ENCODE data around the gene C4orf36.
A peak's percentile ranks its signal among the peaks of the same experiment; 100 is the strongest.
"Not testable (repeated sequence)": the region's sequence is repeated elsewhere in the genome, so short reads cannot be mapped to it uniquely, and the experiment has no call there.

The C4orf36 gene

DNA sequence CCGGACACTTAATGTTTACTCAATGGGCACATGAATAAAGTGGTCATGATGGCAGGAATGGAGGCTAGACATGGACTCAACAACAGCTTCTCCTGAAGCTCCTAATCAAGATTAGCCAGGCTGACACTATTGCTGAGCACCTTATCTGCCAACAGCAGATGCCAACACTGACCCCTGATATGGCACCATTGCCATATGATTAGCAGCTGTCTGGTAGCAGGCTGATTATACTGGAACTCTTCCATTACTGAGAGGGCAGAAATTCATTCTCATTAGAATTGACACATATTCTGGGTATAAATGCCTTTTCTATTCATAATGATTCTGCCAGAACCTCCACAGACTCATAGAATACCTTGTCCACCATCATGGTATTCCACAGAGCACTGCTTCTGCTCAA is 24.2 kb upstream of the C4orf36 start:
- no peak for DNase-seq

DNA sequence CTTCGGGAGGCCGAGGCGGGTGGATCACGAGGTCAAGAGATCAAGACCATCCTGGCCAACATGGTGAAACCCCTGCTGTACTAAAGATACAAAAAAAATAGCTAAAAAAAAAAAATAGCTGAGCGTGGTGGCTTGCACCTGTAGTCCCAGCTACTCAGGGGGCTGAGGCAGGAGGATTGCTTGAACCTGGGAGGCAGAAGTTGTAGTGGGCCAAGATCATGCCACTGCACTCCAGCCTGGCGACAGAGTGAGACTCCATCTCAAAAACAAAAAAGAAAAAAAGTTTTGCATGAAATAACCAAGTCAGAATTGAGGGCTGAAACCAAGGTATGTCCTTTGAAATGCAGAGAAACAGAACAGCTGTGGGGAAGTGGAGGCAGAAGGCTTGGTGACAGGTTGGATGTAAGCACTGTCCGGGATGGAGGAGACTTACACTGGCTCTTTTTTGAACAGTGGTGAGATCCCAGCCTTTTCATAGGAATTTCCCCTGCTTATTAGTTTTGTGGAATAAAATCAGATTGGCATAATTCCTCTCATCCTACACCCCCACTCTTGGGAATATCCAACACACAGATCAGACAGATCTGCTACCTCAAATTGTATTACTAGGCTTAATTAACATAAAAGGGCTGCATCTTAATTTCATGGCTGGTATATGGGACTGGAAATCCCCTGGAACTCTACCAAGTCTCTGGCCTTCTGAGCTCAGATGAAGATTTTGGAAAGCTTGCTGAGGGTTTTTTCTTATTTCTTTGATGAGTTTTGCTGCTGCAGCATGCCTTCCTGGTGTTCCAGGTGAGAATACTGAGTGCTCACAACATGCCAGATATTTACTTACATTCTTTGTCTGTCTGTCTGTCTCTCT is 18.8 kb upstream of the C4orf36 start:
- DNase-seq: no peak

DNA sequence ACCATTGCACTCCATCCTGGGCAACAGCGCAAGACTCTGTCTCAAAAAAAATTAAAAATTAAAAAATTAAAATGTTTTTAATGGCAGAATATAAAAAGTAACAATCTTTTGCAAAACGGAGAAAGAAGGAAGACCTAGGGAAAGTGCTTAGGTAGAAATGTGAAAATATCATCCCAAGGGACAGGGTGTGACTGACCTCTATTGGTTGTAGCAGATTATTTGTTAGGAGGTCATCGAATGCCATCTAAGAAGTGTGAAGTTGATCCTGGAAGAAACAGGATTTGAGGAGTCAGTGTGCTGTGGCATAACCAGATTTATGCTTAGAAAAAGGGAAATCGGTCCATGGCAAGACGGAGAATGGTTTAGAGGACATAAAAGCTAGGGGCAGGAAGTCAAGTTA is 18.1 kb upstream of the C4orf36 start:
- DNase-seq: no peak

DNA sequence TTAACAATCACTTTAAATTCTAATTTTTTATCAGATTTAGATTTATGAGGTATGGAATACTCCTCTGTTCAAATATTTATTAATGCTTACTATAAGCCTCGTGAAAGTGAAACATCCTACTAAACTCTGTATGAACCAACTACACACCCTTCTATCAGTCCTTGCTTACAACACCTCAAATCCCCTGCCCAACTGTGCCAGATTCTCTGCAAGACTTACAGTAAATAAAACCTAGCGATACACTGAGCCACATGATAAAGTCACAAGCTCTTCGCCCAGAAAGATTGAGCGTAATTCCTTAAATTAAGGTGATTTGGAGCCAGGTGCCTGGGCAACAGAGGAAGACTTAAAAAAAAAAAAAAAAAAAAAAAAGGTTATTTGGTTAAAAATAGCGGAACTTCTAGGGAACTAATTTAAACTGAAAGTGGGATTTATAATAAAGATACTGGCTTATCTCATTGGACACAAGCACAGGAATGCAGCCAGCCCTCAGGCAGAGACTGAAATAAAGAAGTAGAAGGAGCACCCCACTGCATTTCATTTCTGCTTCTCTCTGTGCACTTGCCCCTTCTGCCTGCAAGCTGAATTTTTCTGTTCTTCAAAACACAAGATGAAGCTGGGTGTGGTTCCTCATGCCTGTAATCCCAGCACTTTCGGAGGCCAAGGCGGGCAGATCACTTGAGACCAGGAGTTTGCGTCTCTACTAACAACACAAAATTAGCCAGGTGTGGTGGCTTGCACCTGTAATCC is 17.5 kb upstream of the C4orf36 start:
- no peak for DNase-seq

DNA sequence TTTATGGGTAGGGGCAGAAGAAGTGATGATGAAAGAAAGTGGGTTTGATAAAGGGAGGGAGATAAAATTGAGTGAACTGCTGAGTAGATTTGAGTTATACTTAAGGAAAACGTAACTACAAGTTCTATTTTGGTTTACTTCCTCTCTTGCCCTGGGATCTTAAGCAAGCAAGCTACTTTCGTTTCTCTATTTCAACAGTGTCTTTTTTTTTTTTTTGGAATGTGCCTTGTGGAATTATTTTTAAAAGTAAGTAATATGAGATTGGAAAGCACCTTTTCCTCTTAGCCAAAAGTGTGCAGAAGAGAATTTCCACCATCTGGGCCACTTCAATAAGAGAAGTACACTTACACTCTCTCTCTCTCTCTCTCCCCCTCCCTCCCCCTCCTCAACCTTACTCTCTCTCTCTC is 16.0 kb upstream of the C4orf36 start:
- DNase-seq: peak; percentile 29

DNA sequence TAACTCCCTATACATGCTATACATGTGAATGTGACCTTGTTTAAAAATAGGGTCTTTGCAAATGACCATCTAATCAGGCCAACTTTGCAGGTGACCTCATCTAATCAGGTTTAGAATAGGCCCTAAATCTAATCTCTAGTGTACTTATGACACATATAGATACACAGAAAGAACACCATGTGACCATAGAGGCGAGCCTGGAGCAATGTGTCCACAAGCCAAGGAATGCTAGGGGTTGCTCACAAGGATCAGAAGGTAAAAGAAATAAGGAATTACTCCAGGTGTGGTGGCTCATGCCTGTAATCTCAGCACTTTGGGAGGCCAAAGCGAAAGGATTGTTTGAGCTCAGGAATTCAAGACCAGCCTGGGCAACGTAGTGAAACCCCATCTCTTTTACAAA is 9.6 kb upstream of the C4orf36 start:
- no peak for DNase-seq

DNA sequence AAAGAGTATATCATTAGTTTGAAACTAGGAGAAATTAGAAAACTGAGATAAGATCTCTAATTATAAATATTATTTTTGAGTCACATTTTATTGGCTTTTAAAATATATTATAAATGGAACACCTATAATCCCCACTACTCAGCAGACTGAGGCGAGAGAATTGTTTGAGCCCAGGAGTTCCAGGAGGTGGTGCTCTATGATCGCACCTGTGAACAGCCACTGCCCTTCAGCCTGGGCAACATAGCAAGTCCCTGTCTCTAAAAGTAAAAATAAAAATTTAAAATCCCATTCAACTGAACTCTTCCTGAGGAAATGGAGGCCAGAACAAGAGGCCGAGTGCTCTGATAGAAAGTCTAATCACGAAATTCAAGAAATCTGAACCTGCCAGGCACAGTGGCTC is 6.3 kb upstream of the C4orf36 start:
- DNase-seq: no peak

DNA sequence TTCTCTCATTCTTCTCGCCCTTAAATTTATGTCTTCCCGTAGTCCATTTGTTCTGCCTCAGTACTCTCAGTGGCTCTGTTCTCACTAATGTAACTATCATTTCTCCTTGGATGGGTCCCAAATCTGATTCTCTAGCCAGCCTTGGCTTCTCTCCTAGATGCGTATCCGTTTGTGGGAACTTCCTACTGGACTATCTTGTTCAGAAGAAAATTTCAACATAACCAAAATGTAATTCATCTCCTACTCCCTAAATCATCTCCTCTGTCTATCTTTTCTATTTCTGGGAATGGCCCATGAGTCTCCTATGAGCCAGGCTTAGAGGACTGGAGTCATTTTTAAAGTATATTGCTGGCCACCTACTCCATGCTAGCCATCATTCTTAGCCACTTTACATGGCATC is 4.4 kb upstream of the C4orf36 start:
- DNase-seq: no peak

DNA sequence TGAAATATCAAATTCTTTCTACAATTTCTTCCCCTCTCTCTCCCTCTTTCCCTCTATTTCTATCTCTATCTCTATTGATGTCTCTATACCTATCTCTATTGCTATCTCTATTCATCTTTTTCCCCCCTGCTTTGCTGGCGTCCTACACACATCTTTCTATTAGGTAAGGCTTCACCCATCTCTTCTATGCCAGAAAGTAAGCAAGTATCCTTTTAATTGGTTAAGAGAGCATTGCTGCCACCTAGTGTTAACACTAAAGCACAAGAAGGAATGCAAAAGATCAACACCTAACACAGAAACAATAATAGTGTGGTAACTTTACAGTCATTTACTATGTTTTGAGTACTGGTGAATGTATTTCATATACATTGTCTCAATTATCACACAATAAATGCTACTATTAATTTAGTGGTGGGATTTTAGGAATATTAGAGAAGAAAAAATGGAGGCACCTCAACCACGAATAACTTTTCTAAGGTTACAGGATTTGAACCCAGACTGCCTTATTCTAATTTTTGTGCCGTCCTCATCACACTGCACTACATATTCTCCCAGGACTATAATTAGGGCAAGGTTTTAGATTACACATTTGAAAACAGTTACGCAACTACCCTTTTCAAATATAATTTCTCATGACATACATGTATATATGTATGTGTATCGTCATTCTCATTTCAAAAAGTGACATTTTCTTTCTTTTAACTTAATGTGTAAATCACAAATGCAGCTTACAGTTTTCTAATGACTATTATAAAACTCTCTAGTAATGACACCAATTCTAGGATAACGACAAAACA is 3.7 kb upstream of the C4orf36 start:
- peak; percentile 59 for DNase-seq

DNA sequence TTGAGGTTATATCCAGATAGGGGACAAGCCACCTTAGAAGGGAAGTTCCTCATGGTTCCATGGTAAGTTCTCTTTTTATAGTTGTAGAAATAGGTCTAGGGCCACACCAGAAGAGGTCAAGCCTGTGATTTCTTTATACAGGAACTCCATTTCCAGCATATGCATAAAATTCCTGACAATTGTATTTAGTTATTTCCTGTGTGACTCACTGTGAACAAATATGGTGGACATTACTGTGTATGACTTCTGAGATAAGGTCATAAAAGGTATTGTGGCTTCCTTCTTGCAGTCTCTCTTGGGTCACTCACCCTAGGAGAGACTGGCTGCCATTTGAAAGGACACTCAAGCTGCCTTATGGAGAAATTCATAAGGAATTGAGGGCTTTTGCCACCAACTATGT is 2.2 kb upstream of the C4orf36 start:
- DNase-seq: no peak

DNA sequence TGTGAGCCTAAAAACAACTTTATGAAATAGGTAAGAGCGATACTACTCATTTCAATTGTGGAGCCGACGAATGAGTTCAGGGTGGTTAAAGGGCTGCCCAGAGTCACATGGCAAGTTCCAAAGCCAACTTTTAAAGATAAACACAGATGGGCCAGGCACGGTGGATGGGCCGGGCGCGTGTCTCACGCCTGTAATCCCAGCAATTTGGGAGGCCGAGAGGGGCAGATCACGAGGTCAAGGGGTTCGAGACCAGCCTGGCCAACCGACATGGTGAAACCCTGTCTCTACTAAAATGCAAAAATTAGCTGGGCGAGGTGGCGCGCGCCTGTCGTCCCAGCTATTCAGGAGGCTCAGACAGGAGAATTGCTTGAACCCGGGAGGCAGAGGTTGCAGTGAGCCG is 914 bp upstream of the C4orf36 start:
- no peak for DNase-seq

DNA sequence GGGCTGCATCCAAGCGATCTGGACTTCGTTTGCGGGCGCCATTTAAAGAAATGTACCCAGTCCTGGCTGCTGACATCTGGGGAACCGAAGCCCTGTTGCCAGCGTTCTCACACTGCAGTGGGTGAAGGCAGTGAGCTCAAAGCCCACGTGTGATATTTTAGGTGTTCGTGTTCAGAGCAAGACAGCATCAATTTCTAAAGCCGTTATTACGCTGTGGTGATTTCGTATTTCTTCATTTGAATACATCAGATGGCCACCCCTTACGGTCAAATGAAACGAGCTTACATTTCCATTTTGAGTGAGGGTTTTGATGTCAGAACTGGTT is 376 bp upstream of the C4orf36 start:
- DNase-seq: no peak

DNA sequence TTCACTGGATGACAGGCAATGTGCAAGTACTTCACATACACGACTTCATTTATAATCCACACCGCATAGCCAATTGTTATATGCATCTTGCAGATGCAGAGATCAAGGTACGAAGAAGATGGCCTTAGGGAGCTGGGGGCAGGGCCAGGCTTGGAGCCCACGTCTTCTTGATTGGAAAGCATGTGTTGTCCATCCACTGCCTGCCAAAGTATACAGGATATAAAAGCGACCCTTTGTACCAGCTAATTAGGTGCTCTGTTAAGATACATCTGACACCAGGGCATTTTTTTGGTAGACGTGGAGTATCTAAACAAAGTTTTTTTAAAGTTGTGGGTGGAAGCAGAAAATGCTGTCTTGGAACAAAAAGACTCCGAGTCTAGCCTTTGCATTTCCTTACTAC is 1.4 kb downstream of the C4orf36 start:
- DNase-seq: no peak

DNA sequence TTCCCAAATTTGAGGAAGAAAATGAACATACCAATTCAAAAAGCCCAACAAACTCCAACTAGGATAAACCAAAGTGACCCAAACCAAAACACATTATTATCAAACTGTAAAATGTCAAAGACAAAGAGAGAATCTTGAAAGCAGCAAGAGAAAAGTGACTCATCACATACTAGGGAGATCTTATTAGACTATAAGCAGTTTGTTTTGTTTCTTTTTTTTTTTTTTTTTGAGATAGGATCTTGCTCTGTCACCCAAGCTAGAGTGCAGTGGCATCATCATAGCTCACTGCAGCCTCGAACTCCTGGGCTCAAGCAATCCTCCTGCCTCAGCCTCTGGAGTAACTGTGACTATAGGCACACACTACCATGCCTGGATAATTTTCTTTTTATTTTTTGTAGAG is 12.6 kb downstream of the C4orf36 start:
- no peak for DNase-seq

DNA sequence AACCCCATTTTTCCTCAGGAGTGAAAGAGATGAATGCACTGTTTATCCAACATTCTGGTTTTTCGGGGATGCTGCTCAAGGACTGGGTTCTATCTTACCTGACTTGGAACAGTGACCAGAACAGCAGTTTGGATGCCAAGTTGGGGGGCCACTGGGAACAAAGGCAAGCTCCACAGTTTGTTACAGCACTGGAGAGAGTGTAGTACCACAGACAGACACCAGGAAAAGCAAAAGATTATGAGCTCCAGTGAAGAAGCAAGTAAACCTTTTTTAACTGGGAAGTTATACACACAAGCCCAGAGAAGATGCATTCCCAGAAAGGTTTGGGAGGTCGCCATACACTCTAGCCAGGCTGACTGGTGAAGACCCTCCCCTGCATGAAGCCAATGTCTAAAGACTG is 13.6 kb downstream of the C4orf36 start:
- no peak for DNase-seq

DNA sequence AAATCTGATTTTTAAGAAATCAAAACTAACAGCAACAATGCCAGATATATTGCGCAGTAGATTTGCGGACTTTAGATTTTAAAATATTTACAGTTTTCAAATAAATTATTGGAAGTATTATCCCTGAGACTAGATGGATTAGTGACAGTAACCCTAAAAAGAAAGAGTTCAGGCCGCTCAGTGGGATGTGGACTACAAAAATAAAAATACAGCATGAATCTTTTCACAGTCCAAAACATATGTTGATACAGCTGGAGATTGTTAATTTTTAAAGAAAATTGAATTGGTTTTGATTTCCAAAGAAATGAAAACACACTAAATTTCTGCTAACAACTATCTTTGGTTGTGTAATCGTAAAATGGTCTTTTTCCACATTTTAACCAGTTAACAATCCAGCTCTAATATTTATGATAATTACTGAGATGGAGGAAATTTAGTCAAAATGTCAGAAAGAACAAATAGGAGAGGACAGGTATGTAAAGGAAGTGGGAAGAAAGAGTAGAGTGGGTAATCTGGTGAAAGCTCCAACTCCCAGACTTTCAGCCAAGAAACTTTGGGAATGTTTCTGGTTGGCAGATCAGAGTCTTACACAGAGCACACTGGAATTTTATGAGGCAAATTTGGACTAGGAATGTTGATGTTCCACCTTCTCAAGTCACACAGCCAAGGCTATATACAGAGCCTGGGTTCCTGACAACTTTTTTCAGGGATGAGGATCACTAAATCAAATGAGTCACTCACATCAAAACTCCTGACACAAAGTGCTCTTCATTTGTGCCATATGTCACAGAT is 15.1 kb downstream of the C4orf36 start:
- no peak for DNase-seq

DNA sequence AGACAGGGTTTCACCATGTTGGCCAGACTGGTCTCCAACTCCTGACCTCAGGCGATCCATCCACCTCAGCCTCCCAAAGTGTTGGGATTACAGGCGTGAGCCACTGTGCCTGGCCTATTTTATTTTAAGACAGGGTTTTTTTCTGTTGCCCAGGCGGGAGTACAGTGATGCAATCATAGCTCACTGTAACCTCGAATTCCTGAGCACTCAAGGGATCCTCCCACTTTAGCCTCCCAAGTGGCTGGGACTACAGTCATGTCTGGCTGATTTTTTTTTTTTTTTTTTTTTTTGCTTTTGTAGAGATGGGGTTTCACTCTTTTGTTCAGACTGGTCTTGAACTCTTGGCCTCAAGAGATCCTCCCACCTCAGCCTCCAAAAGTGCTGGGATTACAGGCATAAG is 16.8 kb downstream of the C4orf36 start:
- DNase-seq: not testable (repeated sequence)

DNA sequence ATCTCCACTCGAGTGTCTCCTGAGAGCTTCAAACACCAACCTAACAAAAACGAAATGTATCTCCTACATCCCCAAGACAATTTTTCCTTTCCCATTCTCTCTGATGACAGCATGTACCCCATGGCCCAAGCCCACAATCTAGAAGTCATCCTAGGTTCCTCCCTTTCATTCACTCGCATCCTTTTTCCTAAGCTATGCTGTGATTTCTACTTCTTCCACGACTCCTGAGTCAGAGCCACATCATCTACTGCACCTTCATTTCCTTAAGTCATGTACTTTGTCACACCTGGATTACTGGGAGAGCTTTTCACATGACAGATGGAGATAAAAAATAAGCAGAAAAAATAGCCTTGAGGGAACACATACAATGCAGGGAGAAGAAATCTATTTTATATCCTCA is 20.1 kb downstream of the C4orf36 start:
- no peak for DNase-seq

DNA sequence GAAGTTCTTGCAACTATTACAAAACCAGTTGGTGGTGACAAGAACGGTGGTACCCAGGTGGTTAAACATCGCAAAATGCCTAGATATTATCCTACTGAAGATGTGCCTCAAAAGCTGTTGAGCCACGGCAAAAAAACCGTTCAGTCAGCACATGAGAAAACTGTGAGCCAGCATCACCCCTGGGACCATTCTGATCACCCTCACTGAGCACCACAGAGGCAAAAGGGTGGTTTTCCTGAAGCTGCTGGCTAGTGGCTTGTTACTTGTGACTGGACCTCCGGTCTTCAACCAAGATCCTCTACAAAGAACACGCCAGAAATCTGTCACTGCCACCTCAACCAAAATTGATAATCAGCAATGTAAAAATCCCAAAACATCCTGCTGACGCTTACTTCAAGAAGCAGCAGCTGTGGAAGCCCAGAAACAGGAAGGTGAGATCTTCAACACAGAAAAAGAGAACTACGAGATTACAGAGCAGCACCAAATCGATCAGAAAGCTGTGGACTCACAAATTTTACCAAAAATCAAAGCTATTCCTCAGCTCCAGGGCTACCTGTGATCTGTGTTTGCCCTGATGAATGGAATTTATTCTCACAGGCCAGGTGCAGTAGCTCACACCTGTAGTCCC is 21.7 kb downstream of the C4orf36 start:
- no peak for DNase-seq

DNA sequence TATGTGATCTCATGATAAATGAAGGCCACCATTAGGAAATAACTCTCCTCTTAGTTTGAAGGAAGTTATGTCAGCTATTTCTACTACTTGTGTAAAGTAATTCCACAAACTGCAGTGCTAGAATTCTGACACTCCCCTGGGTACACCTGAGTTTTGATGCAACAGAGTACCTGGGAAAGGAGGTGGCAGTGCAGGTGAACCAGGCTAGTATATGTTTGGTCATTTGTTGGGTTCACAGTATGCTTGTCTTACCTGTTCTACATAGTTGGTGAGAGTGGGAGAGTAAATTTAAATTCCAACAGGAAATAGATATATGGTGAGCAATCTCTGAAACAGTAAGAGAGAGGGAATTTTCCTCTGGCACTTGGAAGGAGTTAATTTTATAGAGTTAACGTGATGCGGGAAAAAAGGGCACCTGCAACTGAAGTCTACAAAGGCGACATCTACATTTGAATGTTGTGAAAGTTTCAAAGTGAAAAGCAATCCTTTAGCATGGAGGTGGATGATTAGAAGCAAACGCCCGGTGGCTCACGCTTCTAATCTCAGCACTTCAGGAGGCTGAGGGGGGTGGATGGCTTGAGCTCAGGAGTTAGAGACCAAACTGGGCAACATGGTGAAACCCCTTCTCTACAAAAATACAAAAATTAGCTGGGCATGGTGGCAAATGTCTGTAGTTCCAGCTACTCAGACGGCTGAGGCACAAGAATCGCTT is 34.7 kb downstream of the C4orf36 start:
- no peak for DNase-seq

DNA sequence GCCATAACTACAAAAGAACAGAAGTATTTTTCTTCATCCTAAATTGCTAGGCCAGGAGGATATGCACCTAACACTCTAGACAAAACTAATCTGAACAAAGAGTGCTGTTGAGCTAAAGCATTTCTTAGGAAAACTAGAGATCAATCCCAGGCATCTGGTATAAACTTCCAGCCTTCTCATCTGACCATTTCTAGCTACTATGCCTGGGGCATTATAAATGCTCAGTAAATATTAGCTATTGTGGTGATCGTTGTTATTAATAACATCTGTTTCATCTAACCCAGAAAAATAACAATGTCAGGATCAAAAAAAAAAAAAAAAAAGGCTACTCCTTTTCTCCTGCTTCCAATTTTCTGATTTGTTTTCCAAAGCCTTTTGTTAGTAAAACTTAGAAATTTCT is 35.3 kb downstream of the C4orf36 start:
- DNase-seq: no peak

DNA sequence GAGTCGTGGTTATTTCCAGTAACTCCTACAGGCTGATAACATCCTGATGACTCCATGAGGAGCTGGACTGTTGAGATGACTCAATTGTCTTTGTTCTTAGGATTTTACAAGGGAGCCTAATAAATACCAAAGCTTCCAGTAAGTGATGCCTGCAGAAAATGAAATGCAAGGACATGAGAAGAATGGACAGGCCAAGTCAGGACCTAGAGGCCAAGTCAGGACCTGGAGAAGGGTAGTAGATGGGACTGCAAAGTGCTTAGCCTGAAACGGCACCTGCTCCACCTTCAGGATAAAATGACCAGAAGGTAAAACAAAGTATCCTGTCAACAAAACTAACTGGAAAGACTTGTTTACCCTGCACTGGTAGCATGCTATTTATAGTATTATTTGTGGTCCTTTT is 36.6 kb downstream of the C4orf36 start:
- DNase-seq: no peak
